Bronchial epithelial cell (primary cell): ENCODE results near the gene KIAA1958. TPM values are rescaled to one million over a fixed set of nuclear protein-coding genes. Genes with fewer than 3 reads are reported as not detected.
A peak's percentile ranks its signal among the peaks of the same experiment; 100 is the strongest.

Experiments
- DNase-seq: peaks from one replicate; pipeline ENCODE4 v3.0.0-alpha.2; 2010; ENCODE audit warnings: low read depth
- FAIRE-seq: peaks from 2 replicates; lab custom pipeline; 2011; peaks lifted over from hg19 to GRCh38; lab: Jason Lieb, UNC
- H3K27me3 ChIP-seq: 2 replicates; pipeline ENCODE4 v1.5.1; 2011; ENCODE audit warnings: low read length; ENCODE audit not compliant: control insufficient read depth, insufficient read depth
- H3K36me3 ChIP-seq: 2 replicates; pipeline ENCODE4 v1.5.1; 2011; ENCODE audit warnings: low read length; ENCODE audit not compliant: control insufficient read depth, insufficient read depth
- H3K4me3 ChIP-seq: 2 replicates; pipeline ENCODE4 v1.5.1; 2011; ENCODE audit warnings: mild to moderate bottlenecking, low read depth, low read length, control low read depth
- CTCF ChIP-seq: IDR thresholded peaks from 2 replicates; pipeline ENCODE4 v1.5.1; 2011; ENCODE audit warnings: mild to moderate bottlenecking, moderate library complexity, low read length, control low read depth, inconsistent platforms; ENCODE audit not compliant: insufficient read depth, severe bottlenecking
- total RNA-seq: library from RNA; depleted of rRNA; stranded (reverse); fragments of >200 nt; gene quantifications from 2 replicates; pipeline ENCODE4 v1.2.1, GENCODE V29; 2014

KIAA1958 gene
- total RNA-seq, 1 donor from 2014 or later, result 1.8 TPM

GRCh38 chr9:112443636-112444035 is 43.0 kb upstream of the KIAA1958 start:
- Histone ChIP-seq H3K27me3 (no peaks in the 10 kb centered on the region), H3K36me3 (no peaks in the 10 kb centered on the region), H3K4me3 (no peak overlapping the region)
- no peak for TF ChIP-seq CTCF
- DNase-seq (no peak), FAIRE-seq (no peak)

- FAIRE-seq (no peak), DNase-seq (no peak)
- no peak for TF ChIP-seq CTCF
- no peak overlapping the region for H3K4me3 ChIP-seq
- no peaks in the 10 kb centered on the region for H3K36me3 ChIP-seq
- no peaks in the 10 kb centered on the region for H3K27me3 ChIP-seq
Observed at GRCh38 chr9:112445196-112445595, 41.4 kb upstream of the KIAA1958 start.

GRCh38 chr9:112446080-112446479 is 40.5 kb upstream of the KIAA1958 start:
- no peak for TF ChIP-seq CTCF
- Histone ChIP-seq H3K36me3 (no peaks in the 10 kb centered on the region), H3K27me3 (no peaks in the 10 kb centered on the region), H3K4me3 (no peak overlapping the region)
- DNase-seq, result no peak
- FAIRE-seq, result no peak

GRCh38 chr9:112446526-112446925 is 40.1 kb upstream of the KIAA1958 start:
- DNase-seq, result no peak
- TF ChIP-seq CTCF, result no peak
- Histone ChIP-seq H3K27me3 (no peaks in the 10 kb centered on the region), H3K4me3 (no peak overlapping the region), H3K36me3 (no peaks in the 10 kb centered on the region)
- FAIRE-seq, result no peak

- no peaks in the 10 kb centered on the region for H3K27me3 ChIP-seq
- FAIRE-seq, result no peak
- no peak overlapping the region for H3K4me3 ChIP-seq
- H3K36me3 ChIP-seq, result no peaks in the 10 kb centered on the region
- TF ChIP-seq CTCF, result no peak
- DNase-seq, result peak; percentile 56
Observed at GRCh38 chr9:112447283-112447761, 39.3 kb upstream of the KIAA1958 start.

- Histone ChIP-seq H3K4me3 (no peak overlapping the region), H3K27me3 (no peaks in the 10 kb centered on the region), H3K36me3 (no peaks in the 10 kb centered on the region)
- TF ChIP-seq CTCF, result no peak
- DNase-seq (no peak), FAIRE-seq (no peak)
Observed at GRCh38 chr9:112462855-112463254, 23.8 kb upstream of the KIAA1958 start.
